Gastroesophageal sphincter (tissue), 4 donors: ENCODE data around the gene MGME1. TPM values are rescaled to one million over a fixed set of nuclear protein-coding genes. Genes with fewer than 3 reads are reported as not detected.

ENCODE experiments used
- ATAC-seq: fragments of 150-250 bp; one replicate; pipeline ENCODE4 v1.9.1; 2016; ENCODE audit warnings: mild to moderate bottlenecking, moderate library complexity
- H3K27ac ChIP-seq, 4 donors: fragments of 200-600 bp; sonication (generic) in 3 of 4; 1 replicate in 3 of 4; 2 replicates in 1 of 4; pipeline ENCODE4 v1.5.1; 2016 to 2019
- H3K27me3 ChIP-seq: fragments of 200-600 bp; sonication (generic); one replicate; pipeline ENCODE4 v1.5.1; 2019
- H3K36me3 ChIP-seq, 2 donors: fragments of 200-600 bp; sonication (generic); one replicate each; pipeline ENCODE4 v1.5.1; 2019; ENCODE audit warnings: control low read depth in 1 of 2
- H3K4me1 ChIP-seq, 3 donors: fragments of 200-600 bp; sonication (generic); 1 replicate in 2 of 3; 2 replicates in 1 of 3; pipeline ENCODE4 v1.5.1; 2016 to 2019; ENCODE audit warnings: control low read depth in 2 of 3
- H3K4me3 ChIP-seq, 2 donors: fragments of 200-600 bp; sonication (generic); one replicate each; pipeline ENCODE4 v1.5.1; 2019; ENCODE audit warnings: mild to moderate bottlenecking in 1 of 2, moderate library complexity in 1 of 2
- H3K9me3 ChIP-seq, 3 donors: fragments of 200-600 bp; sonication (generic); one replicate each; pipeline ENCODE4 v1.5.1; 2017 to 2019; ENCODE audit warnings: control low read depth in 2 of 3
- CTCF ChIP-seq, 4 experiments: fragments of 200-600 bp in 2 of 4; fragments of 450-650 bp in 2 of 4; sonication (generic) in 1 of 4; IDR thresholded peaks; one replicate each; pipeline ENCODE4 v1.5.1; 2017 to 2019; ENCODE audit warnings: antibody characterized with exemption in 4 of 4, mild to moderate bottlenecking in 2 of 4, moderate library complexity in 2 of 4
- EP300 ChIP-seq: sonication (generic); formaldehyde crosslinking; IDR thresholded peaks from one replicate; pipeline ENCODE4 v1.6.1; 2017; ENCODE audit warnings: antibody characterized with exemption, mild to moderate bottlenecking
- POLR2A ChIP-seq, 2 donors: fragments of 450-650 bp; IDR thresholded peaks; one replicate each; pipeline ENCODE4 v1.6.1; 2017; ENCODE audit warnings: antibody characterized with exemption in 2 of 2, mild to moderate bottlenecking in 2 of 2, moderate library complexity in 1 of 2
- POLR2AphosphoS5 ChIP-seq: sonication (generic); formaldehyde crosslinking; IDR thresholded peaks from one replicate; pipeline ENCODE4 v1.6.1; 2017; ENCODE audit warnings: antibody characterized with exemption
- WGBS, 2 donors: methylation state at CpG; one replicate each; pipeline ENCODE4 v1.1.5; 2018; ENCODE audit warnings: low coverage in 1 of 2; 5-methylcytosine and 5-hydroxymethylcytosine counted together
- small RNA-seq, 4 donors: library from RNA; depleted of rRNA; stranded (forward); fragments of <200 nt; gene quantifications; one replicate each; pipeline ENCODE3, GENCODE V24; 2016
- total RNA-seq, 4 donors: library from RNA; depleted of rRNA; stranded (reverse); fragments of >200 nt; gene quantifications; one replicate each; pipeline ENCODE4 v1.1.0, GENCODE V29; 2016

Gene MGME1
- total RNA-seq, 4 donors from 2014 or later, result 6.3 to 13.5 (median 9.9) TPM

- Histone ChIP-seq H3K4me3 (no peak overlapping the region), H3K4me1 (no peaks in the 10 kb centered on the region), H3K27ac (no peak overlapping the region), H3K9me3 (no peaks in the 10 kb centered on the region), H3K36me3 (no peaks in the 10 kb centered on the region), H3K27me3 (peaks cover 8% of the 10 kb centered on the region)
- WGBS, 2 donors, result 69 to 74% methylated on average over 2 to 7 of the region's 7 CpGs
- TF ChIP-seq POLR2A (IDR thresholded peaks at IDR 0.05), result no peak
- no peak for TF ChIP-seq CTCF (IDR thresholded peaks at IDR 0.05)
- TF ChIP-seq POLR2AphosphoS5, result no peak
- no peak for TF ChIP-seq EP300
- ATAC-seq, result no peak
Measured at GRCh38 chr20:18031888-18032509, 63.2 kb downstream of the MGME1 start.

- TF ChIP-seq CTCF (IDR thresholded peaks at IDR 0.05), result no peak
- TF ChIP-seq EP300, result no peak
- TF ChIP-seq POLR2AphosphoS5, result no peak
- TF ChIP-seq POLR2A (IDR thresholded peaks at IDR 0.05), result no peak
- Histone ChIP-seq H3K27me3 (peaks cover 8% of the 10 kb centered on the region), H3K4me3 (no peak overlapping the region), H3K9me3 (no peaks in the 10 kb centered on the region), H3K36me3 (no peaks in the 10 kb centered on the region), H3K27ac (no peak overlapping the region), H3K4me1 (no peaks in the 10 kb centered on the region)
- 74 to 76% methylated on average over 15 to 17 of the region's 17 CpGs for WGBS, 2 donors
- no peak for ATAC-seq
Measured at GRCh38 chr20:18032977-18033892, 64.4 kb downstream of the MGME1 start.

GRCh38 chr20:18034039-18034438 is 65.2 kb downstream of the MGME1 start:
- TF ChIP-seq CTCF (IDR thresholded peaks at IDR 0.05), result no peak
- TF ChIP-seq EP300, result no peak
- TF ChIP-seq POLR2AphosphoS5, result no peak
- no peak for TF ChIP-seq POLR2A (IDR thresholded peaks at IDR 0.05)
- no CpG with 5 or more reads among the region's 5 CpGs for WGBS, 2 donors
- ATAC-seq, result no peak

GRCh38 chr20:18039063-18039462 is 70.2 kb downstream of the MGME1 start:
- Histone ChIP-seq H3K27me3 (peaks cover 39% of the 10 kb centered on the region), H3K9me3 (peaks cover 0 to 19% (median 0%) of the 10 kb centered on the region in 3 donors), H3K4me1 (no peaks in the 10 kb centered on the region), H3K36me3 (no peaks in the 10 kb centered on the region), H3K27ac (no peak overlapping the region), H3K4me3 (no peak overlapping the region)
- 79 to 84% methylated on average over 4 to 5 of the region's 5 CpGs for WGBS, 2 donors
- no peak for TF ChIP-seq EP300
- no peak for TF ChIP-seq POLR2AphosphoS5
- no peak for TF ChIP-seq POLR2A (IDR thresholded peaks at IDR 0.05)
- no peak for TF ChIP-seq CTCF (IDR thresholded peaks at IDR 0.05)
- ATAC-seq, result no peak

More at GRCh38 chr20:18034039-18034438, 65.2 kb downstream of the MGME1 start:
- Histone ChIP-seq H3K36me3 (no peaks in the 10 kb centered on the region), H3K4me3 (no peak overlapping the region), H3K9me3 (no peaks in the 10 kb centered on the region), H3K4me1 (no peaks in the 10 kb centered on the region), H3K27me3 (peaks cover 8% of the 10 kb centered on the region), H3K27ac (no peak overlapping the region)

Small RNA genes within 50 kb of the gene (small RNA-seq; reads per million reads assigned to genes)
- gene SNORD17, result 211 to 245 (median 221) reads per million in 4 donors

Other genes with a start within 250 kb of the MGME1 start
- gene SNX5, start 224 bp upstream of the MGME1 start, total RNA-seq, result 10 to 100 TPM; 47.5 to 90.9 (median 70.2) TPM
- under 1 TPM in 1 of 4 donors, not detected in 3; 0.69 TPM for gene OVOL2, start 88.9 kb downstream of the MGME1 start, total RNA-seq
- gene KAT14, start 168.8 kb downstream of the MGME1 start, total RNA-seq, result 10 to 100 TPM; 17.1 to 19.9 (median 18.8) TPM
- 10 to 100 TPM; 22.3 to 38.9 (median 23.9) TPM for gene PET117, start 168.8 kb downstream of the MGME1 start, total RNA-seq